GM19043 (cell line): ENCODE results near the gene FAM8A1.

Experiments used
- ATAC-seq: cut with Tn5 transposase; IDR thresholded peaks from one replicate; pipeline ENCODE4 v1.9.1; 2021; ENCODE audit warnings: low read depth; ENCODE audit not compliant: unreplicated experiment

FAM8A1 gene

GRCh38 chr6:17653198-17653882 lies 53.2 kb downstream of the FAM8A1 start:
- ATAC-seq: no peak

GRCh38 chr6:17656092-17656491 lies 56.0 kb downstream of the FAM8A1 start:
- no peak for ATAC-seq

- no peak for ATAC-seq
Observed at GRCh38 chr6:17656644-17657043, 56.5 kb downstream of the FAM8A1 start.
